Karpas-422 (cell line): Measurements from ENCODE around the gene MFSD6. TPM values are rescaled to one million over a fixed set of nuclear protein-coding genes. Genes with fewer than 3 reads are reported as not detected.
"Not testable (repeated sequence)": the region's sequence is repeated elsewhere in the genome, so short reads cannot be mapped to it uniquely, and the experiment has no call there.

ENCODE experiments used
- DNase-seq: peaks from one replicate; pipeline ENCODE4 v3.0.0-alpha.2; 2015
- H2AFZ ChIP-seq: fragments of 200-600 bp; sonication (generic); 2 replicates; pipeline ENCODE4 v1.6.1; 2014; ENCODE audit warnings: antibody characterized with exemption, low read length, mixed read lengths
- H3K27ac ChIP-seq: fragments of 200-600 bp; sonication (generic); 2 replicates; pipeline ENCODE4 v1.5.1; 2014; ENCODE audit warnings: mild to moderate bottlenecking, low read length, moderate library complexity
- H3K27me3 ChIP-seq: fragments of 200-600 bp; sonication (generic); 2 replicates; pipeline ENCODE4 v1.6.1; 2014; ENCODE audit warnings: low read length, mixed read lengths
- H3K36me3 ChIP-seq: fragments of 200-600 bp; sonication (generic); 2 replicates; pipeline ENCODE4 v1.6.1; 2014; ENCODE audit warnings: low read length, mixed read lengths; ENCODE audit not compliant: insufficient read depth
- H3K4me1 ChIP-seq: fragments of 200-600 bp; sonication (generic); 2 replicates; pipeline ENCODE4 v1.6.1; 2014; ENCODE audit warnings: mild to moderate bottlenecking, low read length, mixed read lengths
- H3K4me2 ChIP-seq: fragments of 200-600 bp; sonication (generic); 2 replicates; pipeline ENCODE4 v1.6.1; 2014; ENCODE audit warnings: low read length, low read depth, mild to moderate bottlenecking; ENCODE audit not compliant: poor library complexity, severe bottlenecking
- H3K4me3 ChIP-seq: fragments of 200-600 bp; sonication (generic); 2 replicates; pipeline ENCODE4 v1.5.1; 2014; ENCODE audit warnings: mild to moderate bottlenecking, antibody characterized with exemption, low read length, mixed read lengths
- H3K79me2 ChIP-seq: fragments of 200-600 bp; sonication (generic); 2 replicates; pipeline ENCODE4 v1.6.1; 2014; ENCODE audit warnings: mild to moderate bottlenecking, low read length, mixed read lengths
- H3K9ac ChIP-seq: fragments of 200-600 bp; sonication (generic); 2 replicates; pipeline ENCODE4 v1.6.0; 2014; ENCODE audit warnings: low read length
- H3K9me2 ChIP-seq: fragments of 200-600 bp; sonication (generic), shearing (Covaris generic); replicated peaks from 2 replicates; pipeline ENCODE4 v1.6.0; 2014; ENCODE audit warnings: mild to moderate bottlenecking, low read length, moderate library complexity; ENCODE audit not compliant: insufficient read depth
- H3K9me3 ChIP-seq: fragments of 300-700, 200-600 bp; sonication (generic); 2 replicates; pipeline ENCODE4 v1.6.1; 2014; ENCODE audit warnings: low read length, mixed read lengths
- H4K20me1 ChIP-seq: fragments of 200-600 bp; sonication (generic); 2 replicates; pipeline ENCODE4 v1.6.1; 2014; ENCODE audit warnings: mild to moderate bottlenecking, antibody characterized with exemption, low read length, low read depth; ENCODE audit not compliant: insufficient read depth
- total RNA-seq: library from RNA; depleted of rRNA; stranded (reverse); fragments of >200 nt; shearing (Covaris generic); gene quantifications from 2 replicates; pipeline ENCODE4 v1.2.3, GENCODE V29; 2014; ENCODE audit warnings: low replicate concordance; rRNA removed

Gene MFSD6
- 65.5 and 65.9 TPM in 2 replicates for total RNA-seq

DNA sequence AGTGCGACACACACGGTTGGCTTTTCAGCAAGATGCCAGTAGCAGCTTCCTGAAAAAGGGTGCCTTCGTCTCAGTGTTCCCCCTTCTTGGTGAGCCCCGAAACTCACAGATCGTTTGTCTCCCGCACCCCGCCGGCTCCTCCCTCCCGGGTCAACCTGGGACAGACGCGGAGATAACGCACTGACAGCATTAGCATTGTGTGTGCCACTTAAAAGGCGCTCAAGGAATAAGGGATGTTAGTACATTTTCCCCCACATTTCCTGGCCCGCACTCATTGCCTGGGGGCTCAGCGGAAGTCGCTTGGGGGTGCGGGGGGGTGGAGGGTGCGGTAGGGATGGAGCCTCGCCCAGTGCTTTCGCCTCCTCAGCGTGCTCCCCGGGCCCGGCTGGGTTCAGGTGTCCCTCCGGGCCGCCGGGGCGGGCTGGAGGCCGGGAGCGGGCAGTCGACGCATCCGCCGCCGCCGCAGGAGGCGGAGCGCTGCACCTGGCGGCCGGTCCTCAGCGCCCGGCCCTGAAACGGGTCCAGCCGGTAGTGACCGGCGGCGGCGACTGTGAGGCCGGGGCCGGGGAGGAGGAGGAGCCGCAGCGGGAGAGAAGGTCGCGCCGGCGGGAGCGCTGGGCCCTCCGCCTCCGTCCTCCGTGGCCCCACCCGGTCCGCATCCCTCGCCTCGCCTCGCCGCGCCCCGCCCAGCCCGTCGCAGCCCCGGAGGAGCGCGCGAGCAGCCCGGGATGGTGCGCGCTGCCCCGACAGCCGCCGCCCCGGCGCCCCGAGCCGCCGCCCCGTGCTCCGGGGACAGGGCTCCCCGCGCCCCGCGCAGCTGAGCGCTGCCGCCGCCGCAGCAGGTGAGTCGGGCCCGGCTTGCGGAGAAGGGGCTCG lies at the start of gene MFSD6:
Gene MFSD6, plus strand, starts transcription at position 694 of the 876 bp plus-strand sequence. CDS start 27,675 bp downstream, outside the sequence.
- no peaks in the 10 kb centered on the region for H3K9me2 ChIP-seq
- H4K20me1 ChIP-seq, result no peaks in the 10 kb centered on the region
- H3K4me3 ChIP-seq, result peak within 1 kb of the TSS; percentile 78
- H3K9me3 ChIP-seq, result no peaks in the 10 kb centered on the region
- H3K79me2 ChIP-seq, result peaks cover 36% of the 10 kb centered on the region
- DNase-seq, result peak; percentile 77
- no peaks in the 10 kb centered on the region for H3K27me3 ChIP-seq
- H2AFZ ChIP-seq, result peak within 1 kb of the TSS; percentile 84
- peak within 1 kb of the TSS; percentile 94 for H3K9ac ChIP-seq
- H3K4me1 ChIP-seq, result peaks cover 38% of the 10 kb centered on the region
- peak within 1 kb of the TSS; percentile 75 for H3K27ac ChIP-seq
- no peaks in the 10 kb centered on the region; the same call in 1 of the 2 replicates for H3K36me3 ChIP-seq
- H3K4me2 ChIP-seq, result peak within 1 kb of the TSS; percentile 94

DNA sequence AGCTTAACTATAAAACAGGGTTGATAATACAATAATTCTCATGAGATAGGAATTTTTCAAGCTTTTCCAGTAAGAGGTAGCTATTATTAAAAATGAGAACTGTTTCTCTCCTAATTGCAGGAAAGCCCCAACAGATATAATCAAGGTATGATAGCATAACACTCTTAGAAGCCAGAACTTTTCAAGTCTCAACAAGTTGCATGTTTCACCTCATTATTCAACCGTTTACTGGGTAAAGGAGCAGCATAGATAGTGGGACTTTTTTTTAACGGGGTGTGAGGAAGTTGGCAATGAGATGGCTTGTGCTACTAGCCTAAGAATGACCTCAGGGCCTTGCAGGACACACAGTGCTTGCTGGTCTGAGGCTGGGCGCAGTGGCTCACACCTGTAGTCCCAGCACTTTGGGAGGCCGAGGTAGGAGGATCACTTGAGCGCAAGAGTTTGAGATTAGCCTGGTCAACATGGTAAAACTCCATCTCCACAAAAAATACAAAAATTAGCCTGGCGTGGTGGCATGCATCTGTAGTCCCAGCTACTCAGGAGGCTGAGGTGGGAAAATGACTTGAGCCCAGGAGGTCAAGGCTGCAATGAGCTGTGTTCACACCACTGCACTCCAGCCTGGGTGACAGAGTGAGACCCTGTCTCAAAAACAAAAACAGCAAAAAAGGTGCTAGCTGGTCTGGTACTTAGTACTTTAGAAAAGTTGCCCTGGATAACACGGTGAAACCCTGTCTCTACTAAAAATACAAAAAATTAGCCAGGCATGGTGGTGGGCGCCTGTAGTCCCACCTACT lies 49.3 kb upstream of the MFSD6 start:
- not testable (repeated sequence) for H3K36me3 ChIP-seq, H3K79me2 ChIP-seq, DNase-seq, H3K9ac ChIP-seq, H3K4me2 ChIP-seq, H3K27ac ChIP-seq, H3K9me3 ChIP-seq, H3K4me3 ChIP-seq, H4K20me1 ChIP-seq, H3K9me2 ChIP-seq, H2AFZ ChIP-seq, H3K27me3 ChIP-seq, H3K4me1 ChIP-seq

- no peaks in the 10 kb centered on the region for H4K20me1 ChIP-seq
- H3K4me3 ChIP-seq, result no peak overlapping the region
- no peaks in the 10 kb centered on the region for H3K9me2 ChIP-seq
- no peaks in the 10 kb centered on the region for H3K79me2 ChIP-seq
- no peaks in the 10 kb centered on the region for H3K27me3 ChIP-seq
- H3K9ac ChIP-seq, result no peak overlapping the region
- no peak overlapping the region for H2AFZ ChIP-seq
- H3K36me3 ChIP-seq, result no peaks in the 10 kb centered on the region
- DNase-seq, result no peak
- peaks cover 3% of the 10 kb centered on the region for H3K4me1 ChIP-seq
- no peak overlapping the region for H3K4me2 ChIP-seq
- no peak overlapping the region for H3K27ac ChIP-seq
- no peaks in the 10 kb centered on the region for H3K9me3 ChIP-seq
Observed at GRCh38 chr2:190360561-190360960, 47.6 kb upstream of the MFSD6 start.

GRCh38 chr2:190360965-190361364 lies 47.2 kb upstream of the MFSD6 start:
- H3K79me2 ChIP-seq, result no peaks in the 10 kb centered on the region
- H2AFZ ChIP-seq, result no peak overlapping the region
- peaks cover 3% of the 10 kb centered on the region for H3K4me1 ChIP-seq
- H3K27me3 ChIP-seq, result no peaks in the 10 kb centered on the region
- H3K9me3 ChIP-seq, result no peaks in the 10 kb centered on the region
- H3K27ac ChIP-seq, result no peak overlapping the region
- H3K36me3 ChIP-seq, result no peaks in the 10 kb centered on the region
- no peak for DNase-seq
- H3K4me2 ChIP-seq, result no peak overlapping the region
- no peak overlapping the region for H3K4me3 ChIP-seq
- H3K9ac ChIP-seq, result no peak overlapping the region
- no peaks in the 10 kb centered on the region for H4K20me1 ChIP-seq
- H3K9me2 ChIP-seq, result no peaks in the 10 kb centered on the region

GRCh38 chr2:190361572-190361971 lies 46.6 kb upstream of the MFSD6 start:
- peaks cover 3% of the 10 kb centered on the region for H3K4me1 ChIP-seq
- no peak overlapping the region for H3K9ac ChIP-seq
- no peaks in the 10 kb centered on the region for H3K27me3 ChIP-seq
- no peak overlapping the region for H3K4me2 ChIP-seq
- H3K36me3 ChIP-seq, result no peaks in the 10 kb centered on the region
- H3K4me3 ChIP-seq, result no peak overlapping the region
- no peak overlapping the region for H2AFZ ChIP-seq
- DNase-seq, result no peak
- no peaks in the 10 kb centered on the region for H3K9me2 ChIP-seq
- H3K27ac ChIP-seq, result no peak overlapping the region
- no peaks in the 10 kb centered on the region for H3K79me2 ChIP-seq
- H4K20me1 ChIP-seq, result no peaks in the 10 kb centered on the region
- no peaks in the 10 kb centered on the region for H3K9me3 ChIP-seq

DNA sequence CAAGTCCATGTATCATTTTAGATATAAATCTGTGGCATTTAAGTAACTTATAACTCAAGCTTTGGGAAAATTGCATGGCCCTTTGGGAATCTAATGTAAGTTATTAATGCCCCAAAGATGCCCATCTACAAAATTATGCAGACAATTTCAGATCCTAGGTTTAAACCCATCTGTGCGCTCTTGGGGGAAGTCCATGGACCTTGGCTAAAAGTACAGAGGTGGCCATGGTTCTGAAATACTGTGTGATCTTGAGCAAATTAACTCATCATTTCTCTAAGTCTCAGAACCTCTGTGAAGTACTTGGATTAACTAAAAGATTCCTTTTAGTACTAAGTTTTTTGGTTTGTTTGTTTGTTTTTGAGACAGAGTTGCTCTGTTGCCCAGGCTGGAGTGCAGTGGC lies 45.3 kb upstream of the MFSD6 start:
- Histone ChIP-seq H3K4me3 (no peak overlapping the region), H3K9ac (no peak overlapping the region), H3K4me1 (peaks cover 3% of the 10 kb centered on the region), H3K79me2 (no peaks in the 10 kb centered on the region), H3K9me2 (no peaks in the 10 kb centered on the region), H3K27me3 (no peaks in the 10 kb centered on the region), H3K36me3 (no peaks in the 10 kb centered on the region), H2AFZ (no peak overlapping the region), H4K20me1 (no peaks in the 10 kb centered on the region), H3K9me3 (no peaks in the 10 kb centered on the region), H3K4me2 (no peak overlapping the region), H3K27ac (no peak overlapping the region)
- no peak for DNase-seq

DNA sequence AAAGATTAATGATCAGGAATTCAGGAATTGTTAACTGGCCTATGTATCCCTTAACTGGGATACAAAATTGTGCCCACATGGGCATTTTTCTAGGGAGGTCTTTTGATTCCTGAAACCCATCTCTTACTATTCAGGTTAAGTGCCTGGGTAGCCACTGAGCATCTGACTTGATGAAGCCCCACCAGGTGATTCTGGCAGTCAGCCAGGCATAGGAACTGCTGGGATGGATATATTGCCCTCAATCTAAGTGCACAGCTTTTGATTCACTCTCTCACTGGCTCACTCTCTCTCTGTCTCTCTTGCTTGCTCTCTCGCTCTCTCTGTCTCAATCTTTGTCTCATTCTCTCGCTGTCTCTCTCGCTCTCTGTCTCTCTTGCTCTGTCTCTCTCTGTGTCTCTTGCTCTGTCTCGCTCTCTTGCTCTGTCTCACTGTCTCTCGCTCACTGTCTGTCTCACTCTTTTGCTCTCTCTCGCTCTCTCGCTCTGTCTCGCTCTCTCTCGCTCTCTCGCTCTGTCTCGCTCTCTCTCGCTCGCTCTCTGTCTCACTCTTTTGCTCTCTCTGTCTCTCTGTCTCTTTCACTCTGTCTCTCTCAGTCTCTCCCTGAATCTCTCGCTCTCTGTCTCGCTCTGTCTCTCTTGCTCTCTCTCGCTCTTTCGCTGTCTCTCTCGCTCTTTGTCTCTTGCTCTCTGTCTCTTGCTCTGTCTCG lies 42.5 kb upstream of the MFSD6 start:
- no peak overlapping the region for H3K4me3 ChIP-seq
- no peaks in the 10 kb centered on the region for H3K79me2 ChIP-seq
- no peak overlapping the region for H3K4me2 ChIP-seq
- DNase-seq, result no peak
- H3K36me3 ChIP-seq, result no peaks in the 10 kb centered on the region
- H2AFZ ChIP-seq, result no peak overlapping the region
- H3K9me3 ChIP-seq, result no peaks in the 10 kb centered on the region
- no peaks in the 10 kb centered on the region for H3K4me1 ChIP-seq
- H3K27me3 ChIP-seq, result no peaks in the 10 kb centered on the region
- no peak overlapping the region for H3K9ac ChIP-seq
- no peaks in the 10 kb centered on the region for H4K20me1 ChIP-seq
- H3K9me2 ChIP-seq, result no peaks in the 10 kb centered on the region
- H3K27ac ChIP-seq, result no peak overlapping the region
